ENCODE data around the gene CHP1.
"Not testable (repeated sequence)": the region's sequence is repeated elsewhere in the genome, so short reads cannot be mapped to it uniquely, and the experiment has no call there.

The CHP1 gene

DNA sequence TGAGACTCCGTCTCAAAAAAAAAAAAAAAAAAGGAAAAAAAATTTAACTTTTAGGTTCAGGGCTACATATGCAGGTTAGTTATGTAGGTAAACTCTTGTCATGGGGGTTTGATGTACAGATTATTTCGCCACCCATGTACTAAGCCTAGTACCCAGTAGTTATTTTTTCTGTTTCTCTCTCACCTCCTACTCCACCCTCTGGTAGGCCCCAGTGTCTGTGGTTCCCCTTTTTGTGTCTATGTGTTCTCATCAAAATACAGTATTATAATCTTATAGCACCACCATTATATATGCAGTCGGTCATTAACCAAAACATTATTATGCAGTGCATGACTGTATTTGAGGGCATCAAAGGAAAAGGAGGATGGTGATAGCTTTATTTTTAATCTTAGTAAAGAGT lies 47.3 kb downstream of the CHP1 start:
- Mint-ChIP-seq H3K9me3 (no peaks in the 10 kb centered on the region), H3K27ac (no peak overlapping the region), H3K36me3 (ENCODE audit: low read depth) (peaks cover 4% of the 10 kb centered on the region), H3K4me1 (peaks cover 10% of the 10 kb centered on the region), H3K27me3 (no peaks in the 10 kb centered on the region), H3K4me3 (no peak overlapping the region)
- no peak for DNase-seq
- no peak for ATAC-seq

GRCh38 chr15:41279535-41280283 lies 48.6 kb downstream of the CHP1 start:
- peaks cover 4% of the 10 kb centered on the region for H3K27me3 Mint-ChIP-seq
- DNase-seq (no peak), ATAC-seq (no peak)
- no peaks in the 10 kb centered on the region for H3K9me3 Mint-ChIP-seq
- peaks cover 15% of the 10 kb centered on the region for H3K4me1 Mint-ChIP-seq
- peaks cover 12% of the 10 kb centered on the region for H3K36me3 Mint-ChIP-seq (ENCODE audit: low read depth)
- no peak overlapping the region for H3K4me3 Mint-ChIP-seq
- no peak overlapping the region for H3K27ac Mint-ChIP-seq

DNA sequence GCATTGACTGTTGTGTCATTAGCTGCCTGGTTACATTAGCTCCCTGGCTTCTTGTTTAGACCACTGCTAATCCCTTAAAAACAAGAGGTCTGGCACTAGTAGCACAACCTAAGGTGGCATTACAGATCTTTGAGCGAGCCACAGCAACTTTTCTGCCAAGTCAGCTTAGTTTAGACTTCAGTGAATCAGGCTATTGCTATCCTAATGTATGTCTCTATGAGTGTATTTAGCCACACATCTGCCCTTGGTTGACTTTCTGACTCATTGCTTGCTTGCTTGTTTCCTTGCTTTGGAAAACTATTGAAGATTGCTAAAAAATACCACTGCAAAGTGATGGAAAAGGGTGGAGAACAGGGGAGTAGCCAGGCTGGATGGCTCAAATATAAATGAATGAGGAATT lies 50.2 kb downstream of the CHP1 start:
- ATAC-seq (no peak), DNase-seq (no peak)
- H3K27me3 Mint-ChIP-seq = peaks cover 4% of the 10 kb centered on the region
- no peak overlapping the region for H3K27ac Mint-ChIP-seq
- H3K4me1 Mint-ChIP-seq = peaks cover 28% of the 10 kb centered on the region
- H3K9me3 Mint-ChIP-seq = no peaks in the 10 kb centered on the region
- peaks cover 26% of the 10 kb centered on the region for H3K36me3 Mint-ChIP-seq (ENCODE audit: low read depth)
- no peak overlapping the region for H3K4me3 Mint-ChIP-seq

DNA sequence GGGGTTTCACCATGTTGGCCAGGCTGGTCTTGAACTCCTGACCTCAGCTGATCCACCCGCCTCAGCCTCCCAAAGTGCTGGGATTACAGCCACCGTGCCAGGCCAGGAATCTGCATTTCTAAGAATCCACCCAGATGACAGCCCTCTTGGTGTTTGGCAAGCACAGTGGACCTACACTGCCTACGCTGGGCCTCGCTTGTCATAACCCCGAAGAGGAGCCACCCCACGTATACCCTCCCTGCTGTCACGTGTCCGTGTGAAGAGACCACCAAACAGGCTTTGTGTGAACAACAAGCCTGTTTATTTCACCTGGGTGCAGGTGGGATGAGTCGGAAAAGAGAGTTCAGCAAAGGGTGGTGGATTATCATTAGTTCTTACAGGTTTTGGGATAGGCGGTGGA lies 51.4 kb downstream of the CHP1 start:
- H3K27me3 Mint-ChIP-seq, ATAC-seq, H3K9me3 Mint-ChIP-seq, DNase-seq: not testable (repeated sequence)
- H3K27ac Mint-ChIP-seq = peak overlapping the region; percentile 98
- H3K36me3 Mint-ChIP-seq (ENCODE audit: low read depth) = peaks cover 38% of the 10 kb centered on the region
- peaks cover 40% of the 10 kb centered on the region for H3K4me1 Mint-ChIP-seq
- peak overlapping the region; percentile 99 for H3K4me3 Mint-ChIP-seq

GRCh38 chr15:41282980-41283652 lies 52.0 kb downstream of the CHP1 start:
- peak overlapping the region; percentile 99 for H3K4me3 Mint-ChIP-seq
- not testable (repeated sequence) for H3K9me3 Mint-ChIP-seq, H3K27me3 Mint-ChIP-seq, ATAC-seq, DNase-seq
- H3K36me3 Mint-ChIP-seq (ENCODE audit: low read depth) = peaks cover 44% of the 10 kb centered on the region
- peaks cover 42% of the 10 kb centered on the region for H3K4me1 Mint-ChIP-seq
- peak overlapping the region; percentile 98 for H3K27ac Mint-ChIP-seq

- Mint-ChIP-seq H3K27me3 (peaks cover 4% of the 10 kb centered on the region), H3K4me3 (peak overlapping the region; percentile 99), H3K9me3 (no peaks in the 10 kb centered on the region), H3K27ac (peak overlapping the region; percentile 98), H3K36me3 (ENCODE audit: low read depth) (peaks cover 51% of the 10 kb centered on the region), H3K4me1 (peaks cover 48% of the 10 kb centered on the region)
- DNase-seq = peak; percentile 97
- peak; percentile 98 for ATAC-seq
These were observed 52.8 kb downstream of the CHP1 start for GRCh38 chr15:41283653-41284426.

GRCh38 chr15:41284427-41285177 lies 53.5 kb downstream of the CHP1 start:
- ATAC-seq (no peak), DNase-seq (no peak)
- Mint-ChIP-seq H3K4me1 (peaks cover 48% of the 10 kb centered on the region), H3K4me3 (peak overlapping the region; percentile 99), H3K27ac (peak overlapping the region; percentile 98), H3K9me3 (no peaks in the 10 kb centered on the region), H3K36me3 (ENCODE audit: low read depth) (peaks cover 49% of the 10 kb centered on the region), H3K27me3 (peaks cover 4% of the 10 kb centered on the region)

DNA sequence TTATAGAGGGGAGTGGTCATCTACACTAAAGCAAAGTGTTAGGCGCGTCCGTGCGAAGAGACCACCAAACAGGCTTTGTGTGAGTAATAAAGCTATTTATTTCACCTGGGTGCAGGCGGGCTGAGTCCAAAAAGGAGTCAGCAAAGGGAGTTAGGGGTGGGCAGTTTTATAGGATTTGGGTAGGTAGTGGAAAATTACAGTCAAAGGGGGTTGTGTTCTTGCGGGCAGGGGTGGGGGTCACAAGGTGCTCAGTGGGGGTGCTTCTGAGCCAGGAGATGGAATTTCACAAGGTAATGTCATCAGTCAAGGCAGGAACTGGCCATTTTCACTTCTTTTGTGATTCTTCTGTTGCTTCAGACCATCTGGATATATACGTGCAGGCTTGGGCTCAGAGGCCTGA lies 54.2 kb downstream of the CHP1 start:
- DNase-seq (no peak), ATAC-seq (no peak)
- Mint-ChIP-seq H3K9me3 (no peaks in the 10 kb centered on the region), H3K4me3 (peak overlapping the region; percentile 99), H3K36me3 (ENCODE audit: low read depth) (peaks cover 48% of the 10 kb centered on the region), H3K27me3 (peaks cover 4% of the 10 kb centered on the region), H3K27ac (peak overlapping the region; percentile 98), H3K4me1 (peaks cover 48% of the 10 kb centered on the region)

DNA sequence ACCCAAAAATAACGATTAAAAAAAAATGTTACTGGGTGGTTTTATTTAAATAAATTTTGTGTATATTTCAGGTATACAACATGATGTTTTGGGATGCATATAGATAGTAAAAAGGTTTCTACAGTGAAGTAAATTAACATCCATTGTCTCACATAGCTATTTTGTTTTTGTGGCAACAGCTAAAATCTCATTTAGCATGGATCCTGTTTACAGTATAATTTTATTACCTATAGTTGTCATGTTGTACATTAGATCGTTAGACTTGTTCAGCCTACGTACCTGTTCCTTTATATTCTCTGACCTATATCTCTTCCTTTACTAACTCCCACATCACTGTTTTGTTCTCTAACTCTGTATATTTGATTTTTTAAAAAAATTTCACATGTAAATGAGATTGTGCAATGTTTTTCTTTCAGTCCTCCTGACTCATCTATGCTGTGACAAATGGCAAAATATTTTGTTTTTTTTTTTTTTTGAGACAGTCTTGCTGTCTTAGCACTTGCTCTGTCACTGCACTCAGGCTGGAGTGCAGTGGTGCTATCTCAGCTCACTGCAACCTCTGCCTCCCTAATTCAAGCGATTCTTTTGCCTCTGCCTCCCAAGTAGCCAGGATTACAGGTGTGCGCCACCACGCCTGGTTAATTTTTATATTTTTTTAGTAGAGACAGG lies 55.7 kb downstream of the CHP1 start:
- Mint-ChIP-seq H3K36me3 (ENCODE audit: low read depth) (peaks cover 51% of the 10 kb centered on the region), H3K27me3 (peaks cover 4% of the 10 kb centered on the region), H3K9me3 (no peaks in the 10 kb centered on the region), H3K27ac (peak overlapping the region; percentile 38), H3K4me1 (peaks cover 55% of the 10 kb centered on the region), H3K4me3 (peak overlapping the region; percentile 42)
- ATAC-seq (no peak), DNase-seq (no peak)

DNA sequence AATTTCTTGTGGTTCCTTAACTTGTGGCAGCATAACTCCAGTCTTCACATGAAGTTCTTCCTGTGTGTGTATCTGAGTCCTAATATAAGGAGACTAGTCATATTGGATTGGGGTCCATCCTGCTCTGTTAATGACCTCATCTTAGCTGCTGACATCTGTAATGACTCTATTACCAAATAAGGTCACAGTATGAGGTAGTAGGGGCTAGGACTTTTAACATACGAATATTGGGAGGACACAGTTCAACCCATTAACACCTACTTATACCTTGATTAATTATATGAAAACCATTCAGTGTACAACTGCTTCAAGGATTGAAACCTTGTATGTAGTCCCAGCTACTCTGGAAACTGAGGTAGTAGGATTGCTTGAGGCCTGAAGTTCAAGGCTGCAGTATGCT lies 57.4 kb downstream of the CHP1 start:
- Mint-ChIP-seq H3K4me1 (peaks cover 44% of the 10 kb centered on the region), H3K27ac (peak overlapping the region; percentile 59), H3K4me3 (no peak overlapping the region), H3K27me3 (peaks cover 4% of the 10 kb centered on the region), H3K9me3 (no peaks in the 10 kb centered on the region), H3K36me3 (ENCODE audit: low read depth) (peaks cover 56% of the 10 kb centered on the region)
- no peak for ATAC-seq
- no peak for DNase-seq

- Mint-ChIP-seq H3K36me3 (ENCODE audit: low read depth) (peaks cover 51% of the 10 kb centered on the region), H3K9me3 (no peaks in the 10 kb centered on the region), H3K4me1 (peaks cover 39% of the 10 kb centered on the region), H3K27me3 (no peaks in the 10 kb centered on the region), H3K27ac (no peak overlapping the region), H3K4me3 (no peak overlapping the region)
- no peak for ATAC-seq
- DNase-seq = no peak
These were observed 58.9 kb downstream of the CHP1 start for GRCh38 chr15:41289953-41290352.

DNA sequence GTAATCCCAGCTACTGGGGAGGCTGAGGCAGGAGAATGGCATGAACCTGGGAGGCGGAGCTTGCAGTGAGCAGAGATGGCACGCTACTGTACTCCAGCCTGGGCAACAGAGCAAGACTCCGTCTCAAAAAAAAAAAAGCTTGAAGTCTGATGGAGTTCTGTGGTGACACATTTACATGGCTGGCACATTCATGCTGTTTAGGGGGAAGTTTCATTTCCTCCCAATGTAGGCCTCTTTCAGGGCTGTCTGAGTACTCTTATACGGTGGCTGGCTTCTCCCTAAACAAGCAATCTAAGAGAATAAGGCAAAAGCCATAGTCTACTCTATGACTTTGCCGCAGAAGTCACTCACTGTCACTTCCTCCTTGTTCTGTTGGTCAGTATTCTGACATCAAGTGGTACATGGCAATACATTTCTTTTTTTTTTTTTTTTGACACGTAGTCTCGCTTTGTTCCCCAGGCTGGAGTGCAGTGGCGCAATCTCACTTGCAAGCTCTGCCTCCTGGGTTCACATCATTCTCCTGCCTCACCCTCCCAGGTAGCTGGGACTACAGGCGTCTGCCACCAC lies 60.1 kb downstream of the CHP1 start:
- Mint-ChIP-seq H3K4me3 (no peak overlapping the region), H3K27me3 (no peaks in the 10 kb centered on the region), H3K9me3 (no peaks in the 10 kb centered on the region), H3K4me1 (peaks cover 28% of the 10 kb centered on the region), H3K36me3 (ENCODE audit: low read depth) (peaks cover 45% of the 10 kb centered on the region), H3K27ac (no peak overlapping the region)
- DNase-seq (no peak), ATAC-seq (peak; percentile 60)

- Mint-ChIP-seq H3K27ac (peak overlapping the region; percentile 9), H3K36me3 (ENCODE audit: low read depth) (peaks cover 31% of the 10 kb centered on the region), H3K4me3 (no peak overlapping the region), H3K27me3 (no peaks in the 10 kb centered on the region), H3K4me1 (peaks cover 15% of the 10 kb centered on the region), H3K9me3 (no peaks in the 10 kb centered on the region)
- DNase-seq = no peak
- no peak for ATAC-seq
These were observed 61.5 kb downstream of the CHP1 start for GRCh38 chr15:41292521-41292920.

All from activated naive CD8-positive, alpha-beta T cell treated with anti-CD3 and anti-CD28 coated beads, Interleukin-2, amount 50 U/mL, for 24 hours (primary cell).